ENCODE data around the gene SPRY4.

DNA sequence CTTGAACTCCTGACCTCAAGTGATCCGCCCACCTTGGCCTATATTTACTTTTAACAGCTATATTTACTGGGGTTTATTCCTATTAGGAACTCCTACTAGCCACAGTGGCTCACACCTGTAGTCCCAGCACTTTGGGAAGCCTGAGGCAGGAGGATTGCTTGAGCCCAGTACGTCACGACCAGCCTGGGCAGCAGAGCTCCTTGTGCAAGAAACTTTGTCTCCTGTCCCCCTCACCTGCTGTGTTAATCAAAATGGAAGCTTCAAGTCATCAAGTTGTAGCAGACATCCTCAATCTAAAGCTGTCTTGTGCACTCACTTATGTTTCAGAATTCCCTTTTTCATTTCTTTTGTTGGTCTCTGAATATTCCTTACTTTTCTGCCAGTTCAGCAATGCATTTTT lies 15.0 kb upstream of the SPRY4 start:
- TF ChIP-seq EZH2phosphoT487 (IDR thresholded peaks at IDR 0.05; ENCODE audit: insufficient read depth, low read depth) (no peak), EZH2 (IDR thresholded peaks at IDR 0.05; ENCODE audit: insufficient read depth, poor library complexity, severe bottlenecking) (no peak)

Data from GM23248 (cell line).